Measurements from ENCODE around the gene ZIC4.

ZIC4 gene

DNA sequence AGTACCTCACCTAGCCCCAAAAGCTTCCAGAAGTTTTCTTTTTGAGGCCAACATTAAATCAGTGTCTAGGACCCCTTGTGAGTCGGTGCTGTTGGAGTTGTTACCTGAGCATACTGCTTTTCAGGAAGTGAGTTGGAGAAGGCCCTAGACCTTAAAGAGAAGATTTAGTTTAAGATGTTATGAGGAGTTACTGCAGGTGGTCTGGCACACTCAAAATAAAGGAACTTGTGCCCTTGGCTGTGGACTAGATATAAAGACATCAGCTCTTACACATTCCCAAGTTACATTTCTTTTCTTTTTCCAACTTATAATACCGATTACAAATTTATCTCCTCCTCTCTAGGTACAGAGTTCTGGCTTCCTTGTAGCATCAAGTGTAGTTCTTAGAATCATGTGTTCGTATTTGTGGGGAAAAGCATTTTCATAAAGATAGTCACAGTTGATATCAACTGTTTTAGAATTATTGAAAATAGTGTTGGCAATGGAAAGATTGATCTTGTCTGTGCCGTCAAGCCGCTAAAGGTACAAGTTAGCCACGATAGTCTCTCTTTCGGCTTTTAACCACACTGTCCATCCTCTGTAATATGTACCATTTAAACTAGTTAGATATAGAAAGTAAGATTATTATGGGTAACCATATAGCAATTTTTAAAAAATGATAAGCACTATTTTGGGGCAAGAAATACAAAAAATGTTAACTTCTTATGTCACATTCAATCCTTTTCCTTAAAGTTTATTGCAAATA lies 11.4 kb upstream of the ZIC4 start:
- no peak for DNase-seq

GRCh38 chr3:147416931-147417330 lies 10.6 kb upstream of the ZIC4 start:
- no peak for DNase-seq

DNA sequence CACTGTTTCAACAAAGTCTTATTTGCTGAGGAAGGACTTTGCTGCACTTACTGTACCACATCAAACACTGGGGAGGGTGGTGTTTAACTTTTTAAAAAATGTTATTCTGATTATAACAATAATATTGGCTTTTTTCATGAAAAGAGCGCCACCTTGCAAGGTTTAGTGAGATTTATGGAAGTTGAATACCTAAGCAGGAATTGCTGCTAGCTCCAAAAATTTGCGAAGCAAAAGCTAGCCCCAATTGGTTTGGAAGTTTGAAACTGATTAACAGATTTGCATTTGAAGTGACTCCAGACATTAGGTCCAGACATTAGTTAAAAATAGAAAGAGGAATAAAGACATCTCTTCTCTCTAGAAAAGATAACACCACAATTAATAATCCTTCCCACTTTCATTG lies 9.5 kb upstream of the ZIC4 start:
- DNase-seq = no peak

DNA sequence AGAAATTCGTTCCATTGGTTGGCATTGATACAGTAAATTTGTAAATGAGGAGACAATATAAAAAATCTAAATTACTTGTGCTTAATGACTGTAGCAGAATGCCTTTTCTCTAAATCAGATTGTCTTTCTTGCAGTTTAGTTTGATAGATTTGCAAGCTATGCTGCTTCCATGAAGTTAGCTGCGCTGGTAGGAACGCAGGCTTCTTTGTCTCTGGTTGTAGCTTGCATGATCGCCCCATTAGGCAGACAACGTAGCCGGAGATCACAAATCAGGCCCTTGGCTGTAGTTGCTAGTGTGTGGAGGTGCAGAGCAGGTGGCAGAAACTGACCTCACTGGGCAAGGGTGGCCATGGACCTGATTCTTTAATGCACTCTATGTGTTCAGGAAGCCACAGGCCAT lies 8.9 kb upstream of the ZIC4 start:
- no peak for DNase-seq

DNA sequence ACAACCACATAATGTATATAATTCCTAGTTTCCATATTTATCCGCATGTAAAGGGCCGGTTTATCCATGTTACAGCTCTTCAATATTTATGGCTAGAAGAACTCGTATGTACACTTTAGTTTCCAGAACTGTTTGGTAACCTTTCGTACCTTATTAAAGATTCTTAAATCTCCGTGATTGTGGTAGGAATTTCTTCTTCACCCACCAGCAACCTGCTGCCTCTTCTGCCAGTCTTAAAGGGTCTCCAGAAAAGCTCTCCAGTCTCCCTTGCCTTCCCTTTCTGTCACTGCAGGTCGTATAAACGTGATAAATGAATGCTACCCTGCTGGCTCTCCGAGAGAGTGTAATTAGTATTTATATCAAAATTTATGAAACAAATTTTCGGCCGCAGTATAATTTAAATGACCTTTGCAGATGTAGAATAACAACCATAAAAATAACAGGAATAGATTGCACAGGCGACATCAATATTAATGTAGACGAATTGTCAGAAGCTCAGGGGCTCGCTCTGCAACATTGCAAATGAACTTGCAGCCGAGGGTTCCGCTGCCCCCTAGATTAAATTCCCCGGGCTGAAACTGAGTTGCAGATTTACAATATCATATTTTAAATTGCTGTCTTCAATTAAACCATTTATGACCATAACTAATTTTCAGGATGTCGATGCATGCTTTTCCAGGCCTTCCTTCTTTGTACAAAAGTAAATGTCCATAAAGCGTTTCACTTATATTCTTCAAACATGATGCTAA lies 8.2 kb upstream of the ZIC4 start:
- no peak for DNase-seq

- DNase-seq = no peak
Observed at GRCh38 chr3:147413686-147414389, 7.5 kb upstream of the ZIC4 start.

GRCh38 chr3:147412917-147413685 lies 6.8 kb upstream of the ZIC4 start:
- DNase-seq = no peak

- no peak for DNase-seq
Observed at GRCh38 chr3:147412261-147412916, 6.0 kb upstream of the ZIC4 start.

GRCh38 chr3:147411815-147412241 lies 5.5 kb upstream of the ZIC4 start:
- DNase-seq = no peak

DNA sequence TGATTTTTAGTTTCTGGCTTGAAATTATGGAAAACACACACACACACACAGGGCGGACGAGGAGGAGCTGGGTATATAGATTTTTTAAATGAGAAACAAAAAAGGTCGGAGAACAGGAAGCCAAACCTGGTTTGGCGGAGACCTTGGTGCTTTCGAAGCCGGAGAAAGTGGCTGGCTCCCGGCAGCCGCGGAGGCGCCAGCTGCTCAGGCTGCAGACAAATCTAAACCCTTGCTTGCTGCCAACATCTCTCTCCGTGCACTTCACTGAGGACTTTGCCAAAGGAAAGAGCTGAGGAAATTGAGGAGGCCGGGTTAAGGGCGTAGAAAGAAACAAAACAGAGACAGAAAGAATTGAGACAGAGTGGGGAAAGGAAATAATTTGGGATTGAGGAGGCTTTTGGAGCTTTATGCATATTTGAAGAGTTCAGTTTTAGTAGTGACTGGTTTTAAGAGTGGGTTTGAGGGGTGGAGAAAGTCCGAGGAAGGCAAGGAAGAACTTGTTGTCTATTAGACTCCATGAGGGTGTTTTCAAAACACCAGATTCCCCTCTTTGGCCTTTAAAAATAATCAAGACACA lies 5.0 kb upstream of the ZIC4 start:
- no peak for DNase-seq

- no peak for DNase-seq
Observed at GRCh38 chr3:147410526-147411237, 4.3 kb upstream of the ZIC4 start.

- no peak for DNase-seq
Observed at GRCh38 chr3:147410116-147410525, 3.8 kb upstream of the ZIC4 start.

DNA sequence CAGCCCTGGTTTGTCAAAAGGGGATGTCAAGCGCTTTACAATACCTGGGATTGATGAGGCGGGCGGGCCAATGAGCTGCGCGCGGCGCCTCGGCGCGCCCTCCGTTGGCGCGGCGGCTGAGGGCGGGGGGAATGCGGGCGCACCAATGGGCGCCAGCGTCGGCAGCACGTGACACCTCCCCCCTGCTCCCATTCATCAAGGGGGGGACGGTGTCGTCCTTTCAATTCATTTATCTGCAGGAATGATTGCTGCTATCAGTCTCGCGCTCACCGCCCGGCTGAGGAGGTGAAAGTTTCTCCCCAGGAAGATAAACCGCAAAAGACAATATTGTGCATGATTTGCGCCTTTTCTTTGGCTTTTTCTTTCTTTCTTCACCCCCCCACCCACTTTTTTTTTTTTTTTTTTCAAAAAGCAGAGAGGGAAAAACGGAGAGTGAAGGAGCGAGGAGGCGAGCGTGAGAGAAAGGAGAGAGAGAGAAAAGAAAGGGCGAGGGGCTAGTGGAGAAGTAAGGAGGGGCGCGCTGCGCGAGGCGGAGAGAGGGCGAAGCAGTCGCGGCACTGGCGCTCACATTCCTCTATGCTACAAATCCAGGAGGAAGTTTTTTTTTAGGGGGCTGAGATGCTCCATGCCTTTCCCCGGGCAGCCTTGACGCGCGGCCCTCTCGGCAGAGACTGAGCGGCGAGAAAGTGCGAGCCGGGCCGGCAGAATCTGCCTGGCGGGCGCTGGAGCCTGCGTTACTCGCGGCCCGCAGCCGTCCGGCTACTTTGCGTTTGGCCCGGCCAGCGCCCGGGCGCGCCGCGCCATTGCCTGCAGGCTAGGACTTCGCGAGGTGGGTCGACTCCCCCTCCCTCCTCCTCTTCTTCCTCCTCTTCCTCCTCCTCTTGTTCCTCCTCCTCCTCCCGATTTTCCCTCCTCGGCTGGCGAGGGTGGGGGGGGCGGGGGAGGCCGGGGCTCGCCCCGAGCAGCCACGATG lies 3.1 kb upstream of the ZIC4 start, which contains the start of gene ZIC1:
Gene ZIC1 (plus strand): TSS at position 223 of the 973 bp plus-strand sequence. CDS start 748 bp downstream, at position 971.
- no peak for DNase-seq

DNA sequence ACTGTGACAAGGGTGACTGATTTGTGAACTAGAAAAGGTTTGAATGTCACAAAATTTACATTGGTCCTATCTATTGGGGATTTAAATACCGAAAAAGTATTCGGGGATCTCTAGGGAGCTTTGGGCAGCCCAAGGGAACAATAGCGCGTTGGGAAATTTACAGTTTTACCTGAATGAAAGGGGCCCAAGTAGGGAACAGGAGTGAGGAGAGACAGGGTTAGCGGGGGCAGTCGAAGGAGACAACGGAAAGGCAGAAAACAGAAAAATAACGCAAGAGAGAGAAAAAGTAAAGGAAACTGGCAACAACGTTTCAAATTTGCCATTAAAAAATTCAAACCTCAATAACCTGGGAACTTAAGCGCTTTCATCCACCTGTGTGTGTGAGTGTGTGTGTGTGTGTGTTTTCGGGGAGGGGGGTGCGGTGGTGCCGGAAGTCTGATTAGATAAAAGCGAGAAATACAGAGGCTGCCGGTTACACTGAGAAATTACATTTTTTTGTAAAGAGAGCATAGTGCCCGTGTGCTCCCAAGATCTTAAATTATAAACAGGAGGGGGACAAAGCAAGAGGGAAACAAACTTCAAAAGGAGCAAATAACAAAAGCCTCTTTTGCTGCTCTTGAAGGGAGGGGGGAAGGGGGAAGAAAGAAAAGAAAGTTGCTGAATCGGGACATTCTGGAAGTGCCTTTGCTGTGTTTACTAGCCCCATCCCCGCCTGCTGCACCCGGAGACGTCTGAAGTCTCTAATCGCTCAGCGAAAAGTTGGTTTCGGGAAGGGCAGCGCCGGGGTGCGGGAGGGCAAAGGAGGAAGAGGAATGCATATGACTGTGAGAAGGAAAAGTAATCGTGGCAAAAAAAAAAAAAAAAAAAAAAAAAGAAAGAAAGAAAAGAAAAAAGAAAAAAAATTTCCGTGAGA lies 2.1 kb upstream of the ZIC4 start:
- DNase-seq = no peak

- no peak for DNase-seq
Observed at GRCh38 chr3:147407498-147408187, 1.3 kb upstream of the ZIC4 start.

DNA sequence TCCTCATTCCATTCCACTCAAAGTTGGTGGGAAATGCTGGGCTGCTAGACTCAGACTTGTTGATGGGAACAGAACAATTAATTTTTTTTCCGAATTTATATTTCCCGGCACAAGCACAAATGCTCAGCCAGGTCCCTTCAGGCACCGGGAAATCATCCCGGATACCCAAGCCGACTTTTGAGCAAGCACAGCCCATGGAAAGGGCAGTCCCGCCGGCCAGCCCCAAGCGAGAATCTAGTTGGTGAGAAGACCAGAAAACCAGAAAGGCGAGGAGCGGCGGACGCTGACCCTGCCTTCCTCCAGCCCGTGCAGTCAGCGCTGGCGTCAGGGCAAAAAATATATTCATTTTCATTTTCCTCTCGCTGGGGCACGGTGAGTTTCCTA lies 763 bp upstream of the ZIC4 start:
- no peak for DNase-seq

DNA sequence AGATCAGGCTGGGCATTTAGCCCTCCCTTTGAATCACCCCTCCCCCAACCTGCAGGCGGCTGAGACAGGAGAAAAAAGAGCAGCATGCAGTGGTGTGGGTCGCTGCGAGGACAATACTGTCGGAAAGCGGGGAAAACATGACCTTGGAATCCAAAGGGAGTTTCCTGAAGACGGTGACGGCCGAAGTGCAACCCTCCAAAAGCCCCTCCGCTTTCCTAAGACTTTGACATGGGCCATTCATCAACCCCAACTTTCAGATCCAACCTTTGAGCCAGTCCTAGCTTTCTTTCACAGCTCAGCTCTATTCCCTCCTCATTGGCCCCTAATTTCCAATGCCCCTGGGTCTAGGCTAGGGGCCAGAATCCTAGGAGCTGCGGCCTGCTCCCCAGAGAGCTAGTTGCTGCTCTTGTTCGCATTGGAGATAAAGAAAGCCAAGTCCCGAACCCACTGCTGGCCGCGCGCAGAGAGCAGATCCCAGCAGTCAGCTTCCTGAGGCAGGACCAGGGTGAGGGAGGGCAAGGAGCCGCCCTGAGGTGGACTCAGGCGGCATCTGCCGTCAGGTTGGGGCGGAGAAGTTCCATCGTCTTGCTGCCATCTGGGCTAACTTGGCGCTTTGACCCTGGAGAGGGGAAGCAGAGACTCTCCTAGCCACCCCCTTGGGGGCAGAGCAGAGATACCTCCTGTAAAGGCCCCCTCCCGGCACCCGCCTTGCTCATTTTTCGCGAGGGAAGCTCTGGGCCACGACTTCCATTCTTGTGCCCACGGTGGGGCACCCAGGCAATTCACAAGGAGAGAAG lies 914 bp downstream of the ZIC4 start:
- no peak for DNase-seq

All from bone marrow (tissue), 2 donors.